Medulla oblongata (tissue), 1 donor: ENCODE data around the gene CSK.

Experiments used
- DNase-seq: peaks from one replicate; pipeline ENCODE4 v3.0.0-alpha.2; 2015; ENCODE audit errors: extremely low spot score

The CSK gene

GRCh38 chr15:74826364-74826819 lies 44.5 kb downstream of the CSK start, which contains the start of gene CPLX3:
Gene CPLX3, plus strand, starts transcription at chr15:74826627. Its CDS starts 77 bp downstream, at chr15:74826704.
- no peak for DNase-seq

- no peak for DNase-seq
These were observed 45.0 kb downstream of the CSK start for GRCh38 chr15:74826921-74827320.

- no peak for DNase-seq
These were observed 45.7 kb downstream of the CSK start for GRCh38 chr15:74827614-74828013.

GRCh38 chr15:74828835-74829234 lies 47.0 kb downstream of the CSK start:
- no peak for DNase-seq

- DNase-seq, result no peak
These were observed 47.6 kb downstream of the CSK start for GRCh38 chr15:74829486-74829885.

DNA sequence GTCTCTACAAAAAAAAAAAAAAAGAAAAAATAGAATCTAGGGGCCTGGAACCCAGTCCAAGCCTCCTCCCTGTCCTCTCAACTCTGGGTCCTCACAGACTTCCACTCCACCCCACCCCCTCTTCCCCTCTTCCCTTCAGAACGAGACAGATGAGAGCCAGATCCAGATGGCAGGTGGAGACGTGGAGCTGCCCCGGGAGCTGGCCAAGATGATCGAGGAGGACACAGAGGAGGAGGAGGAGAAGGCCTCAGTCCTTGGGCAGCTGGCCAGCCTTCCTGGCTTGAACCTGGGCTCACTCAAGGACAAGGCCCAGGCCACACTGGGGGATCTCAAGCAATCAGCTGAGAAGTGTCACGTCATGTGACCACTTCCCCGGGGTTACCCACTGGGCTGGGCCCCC lies 48.1 kb downstream of the CSK start:
- no peak for DNase-seq

GRCh38 chr15:74830868-74831267 lies 49.0 kb downstream of the CSK start:
- peak; percentile 87 for DNase-seq

DNA sequence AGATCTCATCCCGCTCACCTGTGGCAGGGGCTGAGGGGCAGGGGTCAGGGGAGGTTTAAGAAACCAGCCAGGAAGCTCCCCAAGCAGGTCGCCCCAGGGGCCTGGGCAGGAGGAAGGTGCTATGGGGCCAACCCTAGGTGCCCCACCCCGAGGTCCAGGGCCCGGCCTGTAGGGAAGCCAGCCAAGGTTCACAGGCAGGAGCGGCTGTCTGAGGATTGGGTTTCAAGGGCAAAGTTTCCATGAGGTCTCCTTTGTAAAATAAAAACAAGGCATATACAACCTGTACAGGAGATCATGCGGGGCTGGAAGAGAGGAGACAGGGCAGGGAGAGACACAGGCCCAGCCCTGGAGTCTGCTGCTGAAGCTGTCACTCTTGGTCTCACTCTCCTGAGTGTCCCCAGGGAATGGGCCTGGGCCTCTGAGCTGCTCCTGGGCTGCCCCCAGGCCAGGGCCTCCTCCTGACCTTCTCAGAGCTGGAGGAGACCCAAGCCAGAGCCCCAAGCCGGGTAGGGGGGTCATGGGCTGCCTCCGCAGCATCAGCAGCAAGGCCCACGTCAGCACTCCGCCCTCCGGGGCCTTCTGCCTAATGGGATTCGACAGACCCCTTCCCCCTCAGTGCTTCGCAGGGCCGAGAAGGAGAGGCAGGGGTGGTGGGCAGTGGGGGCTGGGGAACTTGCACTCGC lies 50.1 kb downstream of the CSK start:
- DNase-seq, result no peak

- no peak for DNase-seq
These were observed 50.9 kb downstream of the CSK start for GRCh38 chr15:74832826-74833225.

DNA sequence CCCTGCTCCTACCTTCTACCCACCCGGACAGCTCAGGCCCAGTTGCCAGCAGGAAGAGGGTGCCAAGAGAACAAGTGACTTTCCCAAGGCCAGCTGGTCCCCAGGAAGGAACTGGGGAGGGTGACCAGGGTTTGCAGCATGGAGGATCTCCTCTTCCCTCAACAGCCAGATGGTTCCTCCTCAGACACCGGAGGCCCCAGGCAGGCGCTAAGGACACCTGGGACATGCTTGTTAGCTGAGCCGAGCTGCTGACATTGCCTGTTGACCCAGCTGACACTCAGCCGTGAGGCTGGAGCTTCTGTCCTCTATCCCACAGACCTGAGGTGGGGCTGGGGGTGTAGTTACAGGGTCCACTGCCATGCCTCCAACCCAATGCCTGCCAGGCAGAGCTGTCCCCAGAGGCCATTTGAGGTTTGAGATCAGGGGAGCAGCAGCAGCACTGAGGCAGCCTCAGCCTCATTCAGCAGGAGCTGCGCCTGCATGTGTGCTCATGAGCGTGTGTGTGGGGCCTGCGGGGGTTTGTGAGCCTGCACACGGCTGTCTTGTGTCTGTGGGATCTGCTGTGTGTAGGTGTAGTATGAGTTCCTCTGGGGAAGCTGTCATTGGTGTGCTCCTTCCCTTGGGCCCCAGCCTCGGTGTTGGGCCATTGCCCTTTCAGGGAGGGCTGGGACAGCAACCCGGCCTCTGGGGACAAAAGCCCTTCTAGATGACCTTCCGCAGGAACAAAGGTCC lies 51.7 kb downstream of the CSK start:
- DNase-seq, result no peak

- DNase-seq, result peak; percentile 53
These were observed 53.5 kb downstream of the CSK start for GRCh38 chr15:74835312-74835823.

DNA sequence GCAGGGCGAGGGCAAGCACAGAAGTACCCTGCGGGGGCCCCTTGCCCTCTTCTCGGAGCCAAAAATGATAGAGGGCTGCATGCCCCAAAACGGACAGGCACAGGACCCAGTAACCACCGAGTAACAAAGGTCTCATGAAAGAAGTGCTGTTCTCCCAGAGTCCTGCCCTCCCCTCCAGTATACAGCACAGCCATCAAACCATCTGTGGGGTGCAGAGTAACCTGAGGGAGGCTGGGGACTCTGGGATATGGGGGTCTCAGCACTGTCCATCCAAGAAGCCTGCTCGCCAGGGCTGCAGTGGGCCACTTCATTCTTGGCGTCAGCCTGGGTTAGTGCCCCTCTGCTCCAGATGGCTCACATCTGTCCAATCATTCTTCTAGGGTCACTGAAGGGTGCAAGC lies 55.0 kb downstream of the CSK start:
- no peak for DNase-seq

DNA sequence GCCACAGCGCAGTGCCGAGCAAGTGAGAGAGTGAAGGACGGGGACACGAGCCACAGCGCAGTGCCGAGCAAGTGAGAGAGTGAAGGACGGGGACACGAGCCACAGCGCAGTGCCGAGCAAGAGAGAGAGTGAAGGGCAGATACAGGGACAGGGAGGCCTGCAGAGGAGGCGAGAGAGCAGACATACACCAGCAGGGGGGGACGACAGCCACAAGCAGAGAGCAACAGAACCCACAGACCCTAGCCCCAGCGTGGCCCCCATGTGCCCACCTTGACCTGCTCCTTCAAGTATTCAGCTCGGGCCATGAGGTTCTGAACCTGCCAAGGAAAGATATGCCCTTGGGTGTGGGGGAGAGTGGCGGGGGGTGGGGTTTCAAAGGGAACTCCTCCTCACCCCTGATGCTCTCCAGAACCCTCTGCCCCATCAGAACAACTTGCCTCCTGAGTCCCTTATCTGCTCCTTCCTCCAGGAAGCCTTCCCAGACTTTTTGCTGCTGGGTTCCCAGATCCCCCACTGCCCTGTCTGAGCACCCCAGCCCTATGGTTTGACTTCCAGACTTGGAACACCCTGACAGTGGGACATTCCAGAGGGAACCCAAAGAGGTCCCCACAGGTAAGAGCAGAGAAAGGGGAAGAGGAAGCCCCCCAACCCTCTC lies 55.7 kb downstream of the CSK start:
- no peak for DNase-seq

DNA sequence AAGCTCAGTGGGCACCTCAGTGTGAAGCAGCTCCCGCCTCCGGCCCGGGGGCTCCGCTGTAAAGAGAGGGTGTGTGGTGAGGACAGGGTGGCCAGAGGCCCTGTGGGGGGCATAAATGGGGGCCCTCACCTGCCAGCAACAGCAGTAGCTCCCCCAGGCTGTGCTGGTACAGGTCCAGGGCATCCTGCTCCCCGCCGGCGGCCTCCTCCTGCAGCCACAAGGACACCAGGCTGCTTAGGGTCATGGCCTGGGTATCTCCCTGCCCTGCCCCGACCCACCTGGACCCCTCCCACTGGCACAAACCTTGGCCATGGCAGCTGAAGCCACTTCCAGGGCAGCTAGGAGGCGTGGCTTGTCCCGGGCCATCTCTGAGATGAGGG lies 56.2 kb downstream of the CSK start:
- DNase-seq, result no peak

DNA sequence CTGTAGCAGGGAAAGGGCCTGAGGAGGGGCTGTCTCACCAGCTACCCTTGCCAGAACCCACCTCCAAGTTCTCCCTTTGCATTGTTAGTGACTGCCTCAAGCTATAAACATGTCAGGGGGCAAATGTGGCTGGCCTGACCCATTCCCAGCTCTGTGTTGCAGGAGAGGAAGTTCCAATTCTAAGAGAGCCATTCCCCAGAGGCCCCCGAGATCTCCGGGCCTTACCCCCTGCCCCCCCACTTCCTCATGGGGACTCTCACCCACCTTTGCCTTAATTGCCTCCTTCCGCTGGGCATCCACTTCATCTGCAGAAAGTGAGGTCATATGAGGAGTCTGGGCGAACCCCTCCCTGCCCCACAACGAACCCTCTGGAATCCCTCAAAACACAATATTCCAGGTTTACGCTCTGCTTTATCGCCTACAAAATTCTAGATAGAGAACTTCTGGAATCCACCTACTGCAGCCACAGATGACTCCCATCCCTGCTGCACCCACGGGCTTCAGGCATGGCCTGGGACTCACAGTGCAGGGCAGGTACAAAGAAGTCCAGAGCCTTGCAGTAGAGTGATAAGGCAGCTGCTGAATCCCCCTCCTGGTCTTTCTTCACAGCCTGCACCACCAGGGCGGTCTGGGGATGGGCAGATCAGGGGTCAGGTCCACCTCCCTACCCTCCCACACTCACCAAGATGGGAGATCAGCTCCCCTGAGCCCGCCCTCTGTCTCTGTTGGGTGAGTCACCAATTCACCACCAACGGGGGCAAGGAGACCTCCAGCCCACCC lies 57.1 kb downstream of the CSK start:
- DNase-seq, result no peak

DNA sequence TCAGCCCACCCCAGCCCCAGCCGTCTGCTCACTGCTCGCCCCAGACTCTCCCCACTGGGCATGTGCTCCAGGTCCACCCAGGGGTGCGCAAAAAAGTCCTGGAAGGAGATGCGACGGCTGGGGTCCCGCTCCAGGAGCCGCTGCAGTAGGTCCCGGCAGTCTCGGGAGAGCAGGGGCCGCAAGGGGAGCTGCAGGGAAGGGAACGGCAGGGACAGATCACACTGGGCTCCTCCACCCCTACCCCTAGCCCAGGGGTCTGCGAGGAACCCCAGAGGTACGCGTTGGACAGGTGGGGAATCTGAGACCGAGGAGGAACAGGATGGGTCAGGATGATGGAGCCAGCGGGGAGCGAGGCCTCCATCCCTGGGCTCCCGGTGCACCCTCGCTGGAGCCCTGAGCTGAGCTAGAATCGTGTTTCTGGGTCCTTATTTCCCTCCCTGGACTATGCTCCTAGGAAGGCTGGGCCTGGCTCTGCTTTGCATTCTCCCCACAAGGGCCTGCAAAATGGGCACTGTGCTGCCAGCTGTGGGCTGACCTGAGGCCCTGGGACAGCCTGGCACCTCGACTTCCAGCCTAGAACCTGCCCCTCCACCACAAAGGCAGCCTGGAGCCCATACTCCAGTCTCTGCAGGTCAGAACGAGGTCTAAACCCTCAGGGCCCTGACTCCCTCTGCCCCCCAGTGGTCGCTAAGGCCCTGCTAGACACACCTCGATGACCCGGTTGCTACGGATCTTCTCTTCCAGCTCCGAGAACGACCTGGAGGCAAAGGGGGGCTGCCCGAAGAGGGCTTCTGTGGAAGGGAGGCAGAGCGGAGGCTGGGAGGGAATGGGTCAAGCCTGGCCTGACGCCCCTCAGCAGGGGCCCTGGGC lies 57.9 kb downstream of the CSK start:
- DNase-seq, result no peak

DNA sequence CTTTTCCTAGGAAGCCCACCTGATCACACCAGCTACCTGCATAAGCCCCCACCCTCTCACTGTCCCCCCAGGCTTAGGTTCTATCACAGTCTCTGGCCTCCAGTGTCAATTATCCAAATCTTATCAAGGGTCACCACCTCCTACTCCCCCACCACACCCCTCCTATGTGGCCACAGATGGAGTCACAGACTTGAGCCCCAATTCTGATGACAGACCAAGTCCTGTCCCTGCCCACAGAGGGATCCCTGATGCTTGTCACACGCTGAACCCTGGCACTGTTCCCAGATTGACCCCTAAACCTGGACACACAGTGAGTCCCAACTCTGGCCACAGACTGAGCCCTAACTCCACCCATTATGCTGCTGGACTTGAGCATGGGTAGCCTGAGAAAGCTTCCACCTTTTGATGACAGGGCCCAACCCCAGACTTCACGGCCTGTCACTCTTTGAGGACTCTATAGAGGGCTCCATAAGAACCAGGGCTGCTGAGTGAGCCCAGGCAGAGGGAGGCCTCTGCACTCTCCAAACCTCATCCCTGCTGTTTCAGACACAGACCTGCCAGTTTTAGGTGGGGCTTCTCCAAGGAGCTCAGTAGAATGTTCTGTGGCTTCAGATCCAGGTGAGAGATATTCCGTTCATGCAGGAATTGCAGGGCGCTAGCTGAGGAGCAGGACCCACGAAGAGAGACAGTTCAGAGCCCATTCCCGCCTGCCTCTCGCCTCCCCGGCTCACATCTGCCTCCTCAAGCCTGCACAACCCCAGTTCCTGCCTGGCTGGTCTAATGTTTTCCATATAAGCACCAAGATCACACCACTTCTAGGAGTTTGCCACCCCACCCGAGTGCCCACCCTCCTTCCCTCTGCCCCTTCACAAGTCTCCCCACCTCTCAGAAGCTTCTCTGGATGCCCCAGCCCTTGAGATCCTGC lies 59.2 kb downstream of the CSK start:
- DNase-seq, result no peak

DNA sequence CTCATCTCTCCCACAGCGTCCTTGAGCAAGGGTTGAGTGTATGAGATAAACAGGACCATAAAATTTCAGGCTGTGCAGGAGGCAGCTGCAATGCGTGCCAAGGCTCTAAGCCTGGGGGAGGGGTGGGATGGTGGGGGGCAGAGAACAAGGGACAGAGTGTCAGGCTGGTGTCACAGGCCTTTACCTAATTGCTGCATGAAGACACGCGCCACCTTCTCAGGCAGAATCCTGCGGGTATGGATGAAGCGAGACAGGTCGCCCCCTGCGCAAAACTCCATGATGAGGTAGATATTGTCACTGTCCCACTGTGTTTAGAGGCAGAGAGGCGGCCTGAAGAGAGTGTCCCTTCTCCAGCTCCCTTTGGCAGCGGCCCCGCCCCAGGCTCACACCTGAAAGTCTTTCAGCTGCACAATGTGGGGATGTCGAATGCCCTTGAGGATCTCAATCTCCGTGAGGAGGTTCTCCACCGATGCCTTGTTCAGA lies 60.1 kb downstream of the CSK start:
- no peak for DNase-seq

- DNase-seq, result peak; percentile 95
These were observed 60.9 kb downstream of the CSK start, which contains the start of gene ULK3 for GRCh38 chr15:74842581-74843444. Gene ULK3, minus strand, starts transcription at chr15:74843156. Its CDS starts 51 bp downstream, at chr15:74843105.
